GM21619 (cell line): ENCODE data around the gene ZNF319.
"Not testable (repeated sequence)": the region's sequence is repeated elsewhere in the genome, so short reads cannot be mapped to it uniquely, and the experiment has no call there.

Source experiments
- ATAC-seq: cut with Tn5 transposase; IDR thresholded peaks from one replicate; pipeline ENCODE4 v1.9.1; 2021; ENCODE audit not compliant: unreplicated experiment

The ZNF319 gene

DNA sequence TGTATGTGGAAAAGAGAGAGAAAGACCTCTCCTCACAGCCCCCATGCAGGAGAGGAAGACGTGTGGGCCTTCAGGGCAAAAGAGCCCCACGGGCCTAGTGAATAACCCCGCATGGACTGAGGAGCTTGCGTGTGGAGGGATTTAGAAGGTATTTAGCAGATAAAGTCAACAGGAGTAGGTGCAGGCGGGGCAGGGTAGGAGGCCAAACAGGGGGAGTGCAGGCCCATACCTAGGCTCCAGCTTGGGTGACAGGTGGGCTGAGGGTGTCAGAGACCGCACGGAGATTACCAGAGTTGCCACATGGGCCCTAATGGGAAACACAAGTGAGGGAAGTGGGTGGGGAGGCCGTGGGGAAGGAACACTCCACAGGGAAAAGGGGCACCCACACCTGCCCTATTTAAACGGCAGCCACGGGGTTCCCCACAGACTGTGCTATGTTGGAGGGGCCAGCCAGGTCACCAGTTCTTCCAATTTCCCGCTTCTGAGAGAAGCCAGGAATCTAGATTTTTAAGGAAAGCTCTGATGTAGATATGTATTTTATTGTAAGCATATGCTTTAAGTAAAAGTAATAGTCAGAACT is 21.4 kb downstream of the ZNF319 start:
- ATAC-seq = no peak

- ATAC-seq = not testable (repeated sequence)
These were observed 22.4 kb downstream of the ZNF319 start for GRCh38 chr16:57978070-57978465.

GRCh38 chr16:57977418-57978069 is 22.9 kb downstream of the ZNF319 start:
- ATAC-seq = no peak

- no peak for ATAC-seq
These were observed 24.1 kb downstream of the ZNF319 start for GRCh38 chr16:57976331-57976796.

DNA sequence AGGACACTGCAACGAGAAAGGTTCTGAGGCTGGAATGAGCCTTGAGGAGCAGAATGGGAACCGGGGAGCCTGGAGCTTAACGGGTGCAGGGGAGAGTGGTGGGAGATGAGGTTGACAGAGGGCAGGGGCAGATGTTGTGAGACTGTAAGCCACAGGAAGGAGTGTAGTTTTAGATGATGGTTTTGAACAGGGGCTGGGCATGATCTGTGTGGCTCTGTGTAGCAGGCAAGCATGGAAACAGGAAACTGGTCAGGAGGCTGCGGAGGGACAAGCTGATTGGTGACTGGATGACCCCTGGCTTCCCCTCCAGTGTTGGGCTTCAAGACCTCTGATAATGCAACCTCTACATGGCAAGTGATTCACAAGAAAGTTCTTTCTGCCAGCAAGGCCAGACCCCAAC is 28.2 kb downstream of the ZNF319 start:
- no peak for ATAC-seq

DNA sequence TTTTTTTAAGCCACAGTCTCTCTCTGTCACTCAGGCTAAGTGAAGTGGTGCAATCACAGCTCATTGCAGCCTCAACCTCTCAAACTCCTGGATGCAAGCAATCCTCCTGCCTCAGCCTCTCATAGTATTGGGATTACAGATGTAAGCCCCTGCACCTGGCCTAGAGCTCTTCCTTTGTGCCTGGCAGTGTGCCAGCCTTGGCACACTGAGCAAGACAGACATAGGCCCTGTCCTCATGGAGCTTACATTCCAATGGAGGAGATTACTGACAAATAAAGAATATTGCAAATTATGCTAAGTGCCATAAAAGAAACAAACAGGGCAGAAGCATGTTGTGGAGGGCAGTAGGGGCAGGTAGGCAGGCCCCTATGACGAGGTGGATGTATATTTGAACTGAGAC is 28.6 kb downstream of the ZNF319 start:
- no peak for ATAC-seq

- ATAC-seq = no peak
These were observed 29.5 kb downstream of the ZNF319 start, which contains the start of gene CNGB1 for GRCh38 chr16:57970970-57971369. Gene CNGB1 (minus strand): TSS chr16:57971128. CDS start chr16:57967286, 3,842 bp downstream.

DNA sequence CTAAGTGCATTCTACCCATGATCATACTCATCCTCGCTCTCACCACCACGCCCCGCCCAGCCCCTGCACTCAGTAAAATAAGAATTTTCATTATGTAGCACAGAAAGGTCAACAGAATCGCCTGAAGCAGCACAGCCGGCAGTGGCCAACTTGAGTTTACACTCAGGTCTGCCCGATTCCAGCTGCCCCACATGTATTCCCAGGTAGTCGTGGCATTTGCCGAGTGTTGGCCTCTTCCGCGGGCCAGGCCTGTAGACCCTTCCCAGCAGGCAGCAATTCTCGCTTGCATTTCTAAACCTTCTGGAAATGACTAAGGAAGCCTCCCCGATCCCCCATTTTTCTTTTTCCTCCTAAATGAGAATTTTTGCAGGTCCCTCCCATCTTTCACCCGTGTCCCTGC is 30.2 kb downstream of the ZNF319 start:
- ATAC-seq = no peak

GRCh38 chr16:57969451-57970123 is 30.9 kb downstream of the ZNF319 start:
- no peak for ATAC-seq

DNA sequence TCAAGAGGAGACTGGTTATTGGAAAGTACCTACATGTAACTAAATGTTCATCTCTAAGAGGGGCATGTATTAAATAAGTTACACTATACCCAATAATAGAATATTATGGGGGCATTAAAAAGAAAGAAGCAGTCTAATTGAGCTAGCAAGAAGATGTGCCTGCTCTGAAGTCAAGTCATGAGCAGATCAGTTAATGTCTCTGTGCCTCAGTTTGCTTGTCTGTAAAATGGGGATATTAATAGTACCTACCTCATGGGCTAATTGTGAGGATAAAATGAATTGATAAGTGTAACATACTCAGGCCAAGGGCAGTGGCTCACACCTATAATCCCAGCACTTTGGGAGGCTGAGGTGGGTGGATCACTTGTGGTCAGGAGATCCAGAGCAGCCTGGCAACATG is 32.6 kb downstream of the ZNF319 start:
- no peak for ATAC-seq

DNA sequence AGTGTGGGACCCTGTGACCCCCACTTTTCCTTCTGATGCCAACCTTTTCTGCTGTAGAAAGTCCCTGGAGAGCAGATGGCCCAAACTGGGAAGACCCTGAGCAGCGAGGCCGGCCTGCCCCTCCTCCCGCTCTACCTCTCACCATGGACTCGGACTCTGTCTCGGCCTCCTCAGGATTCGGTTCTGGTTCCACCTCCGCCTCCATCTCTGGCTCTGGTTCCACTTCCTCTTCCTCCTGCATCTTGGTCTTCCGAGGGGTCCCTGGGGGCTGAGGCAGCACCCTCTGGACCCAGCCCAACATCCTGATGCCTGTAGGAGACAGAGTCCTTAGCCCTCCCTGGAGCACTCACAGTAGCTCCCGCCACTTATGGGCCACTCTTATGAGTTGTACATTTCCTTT is 33.5 kb downstream of the ZNF319 start:
- ATAC-seq = no peak

DNA sequence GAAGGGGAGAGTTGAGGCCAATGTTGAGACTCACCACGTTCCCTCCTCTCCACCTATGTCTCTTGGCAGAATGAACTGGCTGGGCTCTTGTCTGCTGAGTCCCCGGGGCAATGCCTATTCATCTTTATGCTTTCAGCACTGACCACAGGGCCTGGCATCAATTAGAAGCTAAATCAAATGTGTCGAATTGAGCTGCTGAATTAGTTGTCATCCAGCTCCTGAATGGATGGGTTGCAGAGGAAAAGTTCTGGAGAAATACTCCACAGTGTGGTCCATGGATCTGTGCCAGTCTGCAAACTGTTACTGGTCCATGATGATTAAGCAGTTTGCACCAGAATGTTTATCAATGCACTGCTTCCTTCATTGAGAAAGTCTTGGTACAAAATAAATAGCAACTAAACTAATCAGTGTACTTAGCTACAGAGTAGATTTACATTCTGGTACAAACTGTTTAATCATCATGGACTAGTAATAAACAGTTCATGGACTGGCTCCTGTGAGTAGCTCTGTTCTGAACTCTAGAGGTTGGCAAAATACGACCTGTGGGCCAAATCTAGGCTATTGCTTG is 34.2 kb downstream of the ZNF319 start:
- ATAC-seq = no peak

GRCh38 chr16:57964157-57964700 is 36.2 kb downstream of the ZNF319 start:
- ATAC-seq = no peak

DNA sequence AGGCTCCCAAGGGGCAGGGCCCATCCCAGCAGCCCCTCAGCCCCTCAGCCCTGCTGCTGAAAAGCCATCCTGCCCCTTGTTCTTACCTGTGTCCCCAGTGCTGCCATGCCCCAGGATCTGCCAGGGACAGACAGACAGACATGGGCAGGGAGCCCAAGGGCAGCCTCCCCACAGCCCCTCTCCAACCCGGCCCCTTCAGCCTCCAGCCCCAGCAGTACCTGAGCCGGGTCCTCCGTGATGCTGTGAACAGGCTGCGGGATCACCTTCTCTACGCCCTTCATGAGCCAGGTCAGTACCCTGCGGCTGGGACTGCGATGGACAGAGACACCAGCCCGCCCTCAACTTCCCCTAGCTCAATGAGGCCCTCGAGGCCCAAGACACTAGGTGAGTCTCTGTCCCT is 37.7 kb downstream of the ZNF319 start:
- no peak for ATAC-seq

GRCh38 chr16:57962046-57962445 is 38.4 kb downstream of the ZNF319 start:
- ATAC-seq = no peak

DNA sequence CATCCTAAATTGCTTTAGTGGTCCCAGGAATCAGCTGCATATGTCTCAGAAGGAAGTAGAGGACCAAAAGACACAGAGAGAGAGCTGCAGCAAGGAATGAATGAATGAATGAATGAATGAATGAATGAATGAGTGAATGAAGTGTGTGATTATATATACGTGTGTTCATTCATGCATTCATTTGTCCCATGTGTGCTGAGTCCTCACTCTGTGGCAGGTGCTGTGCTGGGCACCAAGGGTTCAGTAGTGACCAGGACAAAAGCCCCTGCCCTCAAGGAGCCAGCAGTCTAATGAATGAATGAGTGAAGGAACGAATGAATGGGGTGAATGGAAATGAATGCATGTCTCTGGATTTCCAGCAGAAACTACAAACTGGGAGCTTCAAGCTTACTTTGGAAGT is 38.9 kb downstream of the ZNF319 start:
- ATAC-seq = no peak

DNA sequence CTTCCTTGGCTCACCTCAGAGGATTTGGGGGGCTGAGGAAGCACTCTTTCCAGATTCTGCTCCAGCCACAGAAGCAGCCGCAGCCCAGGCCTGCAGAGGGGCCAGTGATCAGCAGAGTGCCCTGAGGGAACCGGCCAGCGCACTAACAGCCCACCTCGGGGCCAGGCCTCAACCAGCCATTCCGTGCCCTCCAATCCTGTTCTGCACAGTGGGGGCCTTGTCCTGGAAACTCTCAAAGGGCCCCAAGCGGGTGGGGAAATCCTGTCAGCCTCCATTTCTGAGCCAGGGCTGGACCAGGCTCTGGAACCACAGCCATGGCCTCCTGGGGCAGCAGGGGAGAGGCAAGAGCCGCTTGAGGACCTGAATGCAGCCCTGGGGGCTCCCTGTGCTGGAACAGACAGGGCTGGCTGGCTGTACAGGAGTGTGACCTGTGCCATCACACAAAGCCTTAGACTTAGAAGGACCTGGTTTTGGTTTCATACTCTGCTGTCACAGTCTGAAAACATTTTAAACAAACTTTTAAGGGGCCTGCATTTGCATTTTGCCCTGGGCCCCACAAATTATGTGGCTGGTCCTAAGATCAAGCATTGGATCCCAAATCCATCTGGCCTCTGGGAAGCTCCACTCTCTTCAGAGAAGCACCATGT is 39.5 kb downstream of the ZNF319 start:
- no peak for ATAC-seq

GRCh38 chr16:57960310-57960709 is 40.2 kb downstream of the ZNF319 start:
- no peak for ATAC-seq

DNA sequence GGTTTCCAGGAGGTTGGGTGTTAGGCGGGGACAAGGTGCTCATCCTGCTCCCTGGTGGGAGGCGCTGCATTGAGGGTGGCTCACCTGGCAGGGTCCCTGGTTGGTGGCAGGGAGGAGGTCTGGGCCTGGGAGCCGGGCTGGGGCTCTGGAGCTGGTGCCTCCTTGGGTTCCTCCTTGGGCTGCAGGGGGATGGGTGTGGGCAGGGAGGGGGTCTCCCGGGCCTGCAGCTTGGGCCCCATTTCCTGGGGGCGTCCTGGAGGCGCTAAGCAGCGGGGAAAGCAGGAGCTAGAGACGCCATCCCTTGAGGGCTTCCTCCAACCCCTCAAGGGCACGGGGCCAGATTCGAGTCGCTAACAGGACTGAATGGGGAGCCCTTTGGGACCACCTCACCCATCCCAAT is 40.7 kb downstream of the ZNF319 start:
- ATAC-seq = no peak

DNA sequence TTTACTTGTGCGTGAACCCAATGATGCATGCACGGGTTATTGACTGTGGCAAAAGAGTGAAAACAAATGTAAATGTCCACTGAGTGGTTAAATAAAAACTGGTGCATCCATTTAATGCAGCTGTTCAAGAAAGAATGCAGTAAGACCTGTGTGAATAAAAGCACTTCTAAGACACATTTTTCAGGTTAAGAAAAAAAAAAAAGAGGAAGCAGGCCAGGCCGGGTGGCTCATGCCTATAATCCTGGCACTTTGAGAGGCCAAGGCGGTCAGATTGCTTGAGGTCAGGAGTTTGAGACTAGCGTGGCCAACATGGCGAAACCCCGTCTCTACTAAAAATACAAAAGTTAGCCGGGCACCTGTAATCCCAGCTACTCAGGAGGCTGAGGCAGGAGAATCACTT is 41.4 kb downstream of the ZNF319 start:
- no peak for ATAC-seq

DNA sequence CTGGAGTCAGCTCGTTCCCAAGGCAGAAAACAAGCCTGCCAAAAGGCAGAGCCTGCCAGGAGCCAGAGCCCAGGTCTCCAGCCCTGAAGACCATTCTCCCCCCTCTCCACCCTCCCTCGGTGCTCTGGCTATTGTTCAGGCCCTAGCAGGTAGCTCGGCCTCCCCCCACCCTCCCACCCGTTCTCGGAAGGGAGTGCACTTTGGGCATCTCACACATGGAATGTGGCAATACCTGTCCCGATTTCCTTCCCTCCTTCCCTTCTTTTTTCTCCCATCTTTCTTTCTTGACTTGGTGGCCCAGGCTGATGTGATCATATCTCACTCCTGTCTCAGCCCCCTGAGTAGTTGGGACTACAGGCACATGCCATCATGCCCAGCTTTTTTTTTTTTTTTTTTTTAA is 41.9 kb downstream of the ZNF319 start:
- no peak for ATAC-seq
